HG02870 (cell line): ENCODE measurements around the gene SETD6.

ENCODE experiments used
- ATAC-seq: cut with Tn5 transposase; IDR thresholded peaks from one replicate; pipeline ENCODE4 v1.9.1; 2021; ENCODE audit warnings: mild to moderate bottlenecking, moderate library complexity; ENCODE audit not compliant: unreplicated experiment

The SETD6 gene

DNA sequence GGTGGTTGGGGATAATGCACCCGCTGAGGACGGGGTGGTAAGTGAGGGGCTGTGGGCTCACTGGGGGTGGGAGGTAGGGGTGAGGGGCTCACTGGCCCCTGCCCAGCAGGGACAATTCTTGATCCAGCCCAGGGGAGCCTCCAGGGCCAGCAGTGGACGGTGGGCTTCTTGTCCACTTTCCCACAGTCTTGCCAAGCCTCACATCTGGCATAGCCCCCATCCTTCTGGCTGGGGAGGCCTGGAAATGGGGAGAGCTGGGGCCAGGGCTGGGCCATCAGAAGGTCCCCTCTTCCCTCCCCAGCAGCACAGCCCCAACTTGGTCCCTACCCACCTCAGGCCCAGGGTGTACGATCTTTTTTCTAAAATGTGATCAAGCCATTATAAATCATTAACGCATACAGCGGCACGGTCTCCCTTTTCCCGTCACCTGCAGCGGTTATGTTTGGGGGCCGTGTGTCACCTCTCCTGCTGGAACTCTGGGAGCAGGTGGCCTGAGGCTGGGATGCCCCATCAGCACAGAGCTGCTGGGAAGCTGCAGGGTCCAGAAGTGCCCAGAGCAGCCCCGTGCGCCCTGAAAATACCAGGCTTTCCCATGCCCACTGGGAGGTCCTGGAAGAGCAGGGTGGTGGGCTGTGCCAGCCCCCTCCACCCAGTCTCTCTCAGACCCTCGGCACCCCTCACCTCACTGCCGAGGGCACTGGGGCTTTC is 7.2 kb upstream of the SETD6 start:
- ATAC-seq: no peak

DNA sequence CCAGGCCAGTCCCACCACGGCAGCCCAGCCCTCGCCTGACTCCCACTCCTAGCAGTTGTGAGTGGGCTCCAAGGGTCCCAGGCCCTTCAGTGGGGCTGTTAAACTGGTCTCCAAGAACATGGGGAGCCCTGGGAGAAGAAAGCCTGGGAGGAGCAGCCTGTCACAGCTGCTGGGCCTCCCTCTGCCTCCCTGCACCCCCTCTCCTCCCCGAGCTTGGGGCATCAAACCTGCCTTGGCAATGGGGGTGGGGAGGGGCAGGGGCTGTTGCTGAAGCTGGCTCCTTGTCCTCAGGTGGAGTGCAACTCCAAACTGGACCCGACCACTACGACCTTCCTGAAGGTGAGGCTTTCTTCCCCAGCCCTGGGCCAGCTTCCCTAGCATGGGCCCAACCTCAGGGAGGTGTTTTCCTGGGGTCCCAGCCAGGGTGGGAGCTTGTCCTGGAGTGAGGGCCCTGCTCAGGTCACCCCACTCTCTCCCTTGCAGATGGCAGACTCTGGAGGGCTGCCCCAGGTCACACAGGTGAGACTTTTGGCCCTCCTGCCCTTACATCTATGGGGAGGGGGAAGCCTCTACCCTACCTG is 6.6 kb upstream of the SETD6 start:
- no peak for ATAC-seq

DNA sequence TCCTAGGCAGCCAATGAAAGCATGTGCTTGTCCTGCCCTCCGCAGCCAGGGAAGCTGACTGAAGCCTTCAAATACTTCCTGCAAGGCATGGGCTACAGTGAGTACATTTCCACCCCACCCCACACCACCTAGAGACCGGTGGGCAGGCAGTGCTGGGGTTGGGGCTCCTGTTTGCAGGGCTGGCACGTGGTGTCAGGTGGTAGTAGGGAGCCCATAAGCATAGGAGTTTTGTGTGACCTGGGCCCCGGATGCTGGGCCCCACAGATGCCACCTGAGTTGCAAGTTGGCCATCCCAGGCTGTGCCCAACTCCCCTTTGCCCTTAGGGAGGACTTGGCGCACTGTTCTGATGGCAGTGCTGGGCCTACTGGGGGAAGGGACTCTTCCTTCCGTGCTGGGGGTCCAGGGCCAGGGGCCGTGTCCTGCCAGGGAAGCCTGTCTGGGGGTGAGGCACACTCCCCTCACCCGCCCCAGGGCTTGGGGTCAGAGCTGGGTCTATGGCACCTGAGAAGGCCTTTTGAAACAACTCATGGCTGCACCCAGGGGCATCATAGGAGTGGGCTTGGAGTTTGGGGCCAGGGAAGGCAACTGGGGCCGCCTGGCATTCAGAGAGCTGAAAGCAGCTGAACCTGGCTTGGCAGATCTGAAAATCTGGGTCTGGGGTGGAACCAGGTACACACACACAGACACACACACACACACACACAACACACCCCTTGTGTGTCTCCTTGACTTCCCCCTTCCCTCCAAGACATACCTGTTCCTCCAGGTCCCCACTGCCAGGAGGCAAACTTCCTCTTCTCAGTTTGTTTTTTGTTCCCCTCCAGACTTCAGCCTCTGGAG is 5.8 kb upstream of the SETD6 start:
- no peak for ATAC-seq

DNA sequence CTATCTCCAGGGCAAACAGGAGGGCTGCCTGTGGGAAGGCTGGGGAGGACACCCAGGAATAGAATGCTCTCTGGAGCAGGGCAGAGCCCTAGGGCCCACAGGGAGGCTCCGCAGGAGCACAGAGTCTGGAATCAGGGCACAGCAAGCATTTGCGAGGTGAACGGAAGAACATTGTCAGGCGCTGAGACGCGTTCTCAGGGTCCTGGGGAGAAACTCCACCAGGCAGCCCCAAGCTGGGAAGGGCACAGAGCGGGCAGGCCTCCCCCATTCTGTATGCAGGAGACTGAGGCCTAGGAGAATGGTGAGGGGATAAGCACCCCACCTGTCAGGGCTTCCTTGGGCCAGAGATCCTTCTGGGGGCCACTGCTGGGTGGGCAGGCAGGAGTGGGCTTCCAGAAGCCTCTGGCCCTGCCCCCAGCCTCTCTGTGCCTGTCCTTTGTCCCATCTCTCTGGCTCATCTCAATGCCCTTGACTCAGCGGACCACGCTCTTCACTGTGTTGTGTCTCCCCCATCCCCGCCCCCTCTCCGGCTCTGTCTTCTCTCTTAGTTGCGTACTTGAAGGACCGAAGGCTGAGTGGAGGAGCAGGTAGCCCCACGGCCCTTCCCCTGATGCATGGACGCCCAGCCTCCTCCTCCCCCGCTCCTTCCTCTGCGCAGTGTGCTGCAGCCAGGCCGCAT is 5.1 kb upstream of the SETD6 start:
- no peak for ATAC-seq

DNA sequence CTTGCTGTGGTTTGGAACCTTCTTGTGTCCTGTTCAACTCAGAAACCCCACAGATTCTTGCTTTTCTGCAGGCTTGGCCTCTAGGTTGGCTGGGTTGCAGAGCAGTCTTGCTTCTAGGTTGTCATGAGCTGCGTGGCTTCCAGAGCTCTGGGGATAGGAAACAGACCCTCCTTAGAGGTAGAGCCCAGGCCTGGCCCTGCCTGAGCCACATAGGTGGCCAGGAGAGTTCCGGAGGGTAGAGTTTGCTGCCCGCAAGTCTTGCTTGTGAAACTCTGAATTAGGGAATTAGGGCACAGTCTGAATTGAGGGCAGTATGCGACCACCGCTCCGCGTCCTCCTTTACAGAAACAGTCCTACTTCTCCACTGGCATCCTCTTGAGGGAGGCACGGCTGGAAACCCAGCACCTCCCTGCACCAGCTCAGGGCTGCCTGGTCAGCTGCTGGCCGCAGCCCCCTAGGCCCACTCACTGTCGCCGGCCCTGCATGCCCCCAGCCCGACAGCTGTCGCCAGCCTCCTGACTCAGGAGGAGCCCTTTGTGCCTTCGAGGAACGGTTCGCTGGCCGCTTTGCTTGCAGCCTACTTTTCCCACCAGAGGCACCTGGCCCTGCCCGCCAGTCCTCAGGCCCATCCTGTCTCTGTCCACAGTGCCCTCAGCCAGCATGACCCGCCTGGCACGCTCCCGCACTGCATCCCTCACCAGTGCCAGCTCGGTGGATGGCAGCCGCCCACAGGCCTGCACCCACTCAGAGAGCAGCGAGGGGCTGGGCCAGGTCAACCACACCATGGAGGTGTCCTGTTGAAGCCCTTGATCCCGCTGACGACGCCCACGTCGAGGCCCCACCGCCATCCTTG is 4.3 kb upstream of the SETD6 start:
- ATAC-seq: no peak

DNA sequence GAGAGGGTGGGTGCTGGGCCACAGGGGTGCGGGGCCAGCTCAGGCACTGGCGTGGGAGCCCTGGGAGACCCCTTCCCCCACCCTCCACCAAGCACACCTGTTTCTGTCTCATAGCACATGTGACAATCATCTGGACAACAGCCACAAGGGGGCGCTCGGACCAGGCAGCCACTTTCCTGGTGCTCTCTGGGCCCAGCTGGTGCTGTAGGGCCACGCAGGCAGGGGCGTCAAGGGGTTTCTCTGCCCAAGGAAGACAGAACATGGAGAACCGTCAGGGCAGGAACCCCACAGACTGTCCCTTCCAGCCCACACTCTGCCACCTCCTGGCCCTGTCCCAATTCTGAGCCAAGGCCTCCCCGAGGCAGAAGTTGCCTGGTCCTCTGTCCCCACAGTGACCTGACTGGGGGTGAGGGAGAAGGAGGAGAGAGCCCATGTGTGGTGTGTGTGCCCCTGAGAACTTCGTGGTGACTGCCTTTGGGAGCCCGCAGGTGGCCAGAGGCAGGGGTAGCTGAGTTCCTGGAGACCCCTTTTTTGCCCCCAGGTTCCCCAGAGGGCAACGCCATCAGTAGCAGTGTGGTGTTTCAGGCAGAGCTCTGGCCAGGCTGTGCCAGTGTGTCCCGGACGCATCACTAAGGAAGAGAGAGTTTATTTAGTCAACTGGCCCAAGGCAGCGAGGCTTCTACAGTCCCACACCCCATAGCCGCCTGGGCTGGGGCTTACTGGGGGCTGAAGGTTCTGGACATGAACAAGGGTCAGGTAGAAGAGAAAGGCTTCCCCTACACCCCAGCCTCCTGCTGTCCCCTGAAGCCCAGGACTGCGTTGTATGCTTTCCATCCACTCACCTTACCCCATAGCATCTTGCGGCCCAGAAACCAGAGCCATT is 3.1 kb upstream of the SETD6 start:
- ATAC-seq: peak; percentile 40

DNA sequence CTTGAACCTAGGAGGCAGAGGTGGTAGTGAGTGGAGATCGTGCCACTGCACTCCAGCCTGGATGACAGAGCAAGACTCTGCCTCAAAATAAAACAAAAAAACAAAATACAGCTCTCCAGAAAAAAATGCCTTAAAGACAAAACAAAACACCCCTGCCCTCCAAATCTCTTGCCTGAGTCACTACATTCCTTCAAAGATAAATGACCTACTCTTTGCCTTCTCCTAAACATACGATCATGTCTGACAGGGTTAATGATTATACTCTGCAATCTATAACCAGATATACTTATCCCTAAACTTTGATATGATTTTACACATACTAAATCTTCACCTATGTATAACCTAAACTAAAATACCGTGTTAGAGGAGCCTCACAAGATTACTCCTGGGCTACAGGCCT is 1.4 kb upstream of the SETD6 start:
- ATAC-seq: no peak

DNA sequence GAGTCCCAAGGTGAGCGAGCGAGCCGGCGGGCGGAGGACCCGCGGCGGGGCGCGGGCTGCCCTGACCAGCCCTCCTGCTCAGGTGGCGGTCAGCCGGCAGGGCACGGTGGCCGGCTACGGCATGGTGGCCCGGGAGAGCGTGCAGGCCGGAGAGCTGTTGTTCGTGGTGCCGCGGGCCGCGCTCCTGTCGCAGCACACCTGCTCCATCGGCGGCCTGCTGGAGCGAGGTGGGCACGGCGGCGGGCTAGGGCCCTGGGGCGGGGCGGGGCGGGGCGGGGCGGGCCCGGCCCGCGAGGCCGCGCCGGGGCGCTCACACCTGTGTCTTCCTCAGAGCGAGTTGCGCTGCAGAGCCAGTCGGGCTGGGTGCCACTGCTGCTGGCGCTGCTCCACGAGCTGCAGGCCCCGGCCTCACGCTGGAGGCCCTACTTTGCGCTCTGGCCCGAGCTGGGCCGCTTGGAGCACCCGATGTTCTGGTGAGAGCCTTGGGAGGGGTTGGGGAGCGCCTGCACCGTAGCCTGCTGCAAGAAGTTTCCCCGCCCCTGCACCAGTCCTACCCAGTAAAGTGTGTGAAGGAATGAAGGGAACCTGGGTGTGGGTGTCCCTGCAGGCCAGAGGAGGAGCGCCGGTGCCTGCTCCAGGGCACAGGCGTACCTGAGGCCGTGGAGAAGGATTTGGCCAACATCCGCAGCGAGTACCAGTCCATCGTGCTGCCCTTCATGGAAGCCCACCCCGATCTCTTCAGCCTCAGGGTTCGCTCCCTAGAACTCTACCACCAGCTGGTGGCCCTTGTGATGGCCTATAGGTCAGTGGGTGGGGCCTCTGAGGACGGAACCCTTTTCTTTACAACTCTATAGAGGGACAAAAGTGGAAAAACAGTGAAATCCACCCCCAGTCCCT is 802 bp downstream of the SETD6 start:
- ATAC-seq: peak; percentile 22

DNA sequence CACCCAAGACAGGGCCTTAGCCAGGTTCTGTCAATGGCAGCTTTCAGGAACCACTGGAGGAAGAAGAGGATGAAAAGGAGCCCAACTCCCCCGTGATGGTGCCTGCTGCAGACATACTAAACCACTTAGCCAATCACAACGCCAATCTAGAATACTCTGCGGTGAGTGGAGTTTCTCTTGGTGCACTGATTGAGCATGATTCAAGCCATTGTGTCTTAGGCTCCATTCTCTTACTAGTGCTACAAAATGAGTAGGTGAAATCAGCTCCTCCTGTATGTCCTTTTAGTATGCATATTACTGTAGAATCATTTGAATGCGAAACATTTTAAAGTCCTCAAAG is 1.4 kb downstream of the SETD6 start:
- no peak for ATAC-seq

DNA sequence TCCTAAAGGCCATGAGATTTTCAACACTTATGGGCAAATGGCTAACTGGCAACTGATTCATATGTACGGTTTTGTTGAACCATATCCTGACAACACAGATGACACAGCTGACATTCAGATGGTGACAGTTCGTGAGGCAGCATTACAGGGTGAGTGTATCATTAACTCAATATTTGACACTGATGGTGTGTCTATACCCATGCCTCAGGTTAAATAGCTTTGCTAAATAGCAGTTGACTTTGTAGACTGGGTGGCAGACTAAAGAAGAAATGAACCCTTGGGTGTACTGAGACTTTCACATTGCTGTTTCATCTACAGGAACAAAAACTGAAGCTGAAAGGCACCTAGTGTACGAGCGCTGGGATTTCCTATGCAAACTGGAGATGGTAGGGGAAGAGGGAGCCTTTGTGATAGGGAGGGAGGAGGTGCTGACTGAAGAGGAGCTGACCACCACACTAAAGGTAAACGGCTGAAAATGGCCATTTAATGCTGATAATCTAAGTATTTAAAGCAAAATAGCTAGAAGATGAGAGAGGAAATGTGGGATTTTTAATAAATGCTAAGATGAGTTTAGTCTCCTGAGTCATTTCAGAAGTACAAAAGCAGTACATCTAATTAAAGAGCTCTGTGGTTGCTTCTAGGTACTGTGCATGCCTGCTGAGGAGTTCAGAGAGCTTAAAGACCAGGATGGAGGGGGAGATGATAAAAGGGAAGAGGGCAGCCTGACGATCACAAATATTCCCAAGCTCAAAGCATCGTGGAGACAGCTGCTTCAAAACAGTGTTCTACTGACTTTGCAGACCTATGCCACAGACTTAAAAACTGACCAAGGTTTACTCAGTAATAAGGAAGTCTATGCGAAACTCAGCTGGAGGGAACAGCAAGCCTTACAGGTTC is 3.0 kb downstream of the SETD6 start:
- ATAC-seq: peak; percentile 48

DNA sequence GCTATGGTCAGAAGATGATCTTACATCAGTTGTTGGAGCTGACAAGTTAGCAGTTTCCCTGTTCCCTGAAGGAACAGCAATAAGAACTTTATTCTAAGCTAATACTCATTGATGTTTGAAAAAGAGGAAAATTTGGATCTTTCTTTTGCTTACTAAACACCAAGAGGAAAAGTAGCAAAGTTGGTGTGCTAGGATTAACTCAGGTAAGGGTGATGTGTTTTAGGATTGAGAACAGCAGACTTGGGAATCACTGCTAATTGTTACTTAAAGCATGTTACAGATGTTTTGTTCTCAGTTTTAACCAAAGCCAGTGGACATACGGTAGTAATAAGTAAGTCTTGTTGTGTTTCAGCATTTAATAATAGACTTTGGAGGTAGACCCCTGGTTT is 3.7 kb downstream of the SETD6 start:
- ATAC-seq: no peak

DNA sequence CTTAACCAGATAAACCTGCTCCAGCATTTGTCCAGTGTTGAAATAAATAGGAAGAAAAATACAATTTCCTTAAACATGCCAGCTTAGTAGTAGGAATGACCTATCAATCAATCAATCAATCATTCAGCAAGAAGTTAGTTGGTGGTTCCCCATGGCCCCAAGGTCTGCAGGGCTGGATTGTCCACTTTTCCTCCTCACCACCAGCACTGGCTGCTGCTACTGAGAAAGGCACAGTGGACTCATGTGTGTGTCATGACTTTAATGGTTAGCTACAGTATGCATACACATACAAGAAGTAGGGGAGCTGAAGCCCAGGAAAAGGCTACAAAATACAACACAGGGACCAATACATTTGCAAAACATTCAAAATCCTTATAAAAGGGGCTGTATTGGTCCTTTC is 4.4 kb downstream of the SETD6 start:
- ATAC-seq: no peak

DNA sequence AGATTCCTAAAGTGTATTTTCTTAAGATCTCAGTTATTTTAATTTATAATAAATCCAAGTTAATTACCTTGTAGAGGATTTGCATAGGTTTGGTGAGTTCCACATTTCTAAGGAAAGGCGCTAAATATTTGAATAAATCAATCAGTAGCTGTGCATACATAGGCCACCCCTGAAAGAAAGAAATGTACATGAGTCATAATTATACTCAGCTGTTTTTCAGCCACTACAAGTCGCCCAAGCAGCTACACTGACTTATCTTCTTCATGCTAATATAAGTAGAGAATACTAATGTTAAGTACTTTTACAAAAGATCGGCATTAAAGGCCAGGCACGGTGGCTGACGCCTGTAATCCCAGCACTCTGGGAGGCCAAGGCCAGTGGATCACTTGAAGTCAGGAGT is 14.9 kb downstream of the SETD6 start:
- ATAC-seq: no peak

DNA sequence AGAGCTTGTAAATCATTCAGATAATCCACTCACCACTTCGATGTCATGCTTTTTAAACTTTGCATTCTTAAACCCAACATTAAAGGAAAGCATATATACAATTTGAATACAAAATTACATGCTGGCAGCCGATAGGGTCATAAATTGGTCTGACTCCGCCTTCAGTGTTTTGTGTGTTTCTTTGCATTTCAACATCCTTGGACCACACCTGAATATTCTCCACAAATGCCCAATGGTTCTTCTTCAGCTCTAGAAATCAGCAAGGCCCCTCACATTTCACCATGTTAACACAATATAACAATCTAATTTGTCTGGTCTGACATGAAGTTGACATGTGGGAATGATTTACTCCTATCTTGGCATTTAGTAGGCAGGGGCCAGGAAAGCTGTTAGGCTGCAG is 17.1 kb downstream of the SETD6 start:
- ATAC-seq: no peak

DNA sequence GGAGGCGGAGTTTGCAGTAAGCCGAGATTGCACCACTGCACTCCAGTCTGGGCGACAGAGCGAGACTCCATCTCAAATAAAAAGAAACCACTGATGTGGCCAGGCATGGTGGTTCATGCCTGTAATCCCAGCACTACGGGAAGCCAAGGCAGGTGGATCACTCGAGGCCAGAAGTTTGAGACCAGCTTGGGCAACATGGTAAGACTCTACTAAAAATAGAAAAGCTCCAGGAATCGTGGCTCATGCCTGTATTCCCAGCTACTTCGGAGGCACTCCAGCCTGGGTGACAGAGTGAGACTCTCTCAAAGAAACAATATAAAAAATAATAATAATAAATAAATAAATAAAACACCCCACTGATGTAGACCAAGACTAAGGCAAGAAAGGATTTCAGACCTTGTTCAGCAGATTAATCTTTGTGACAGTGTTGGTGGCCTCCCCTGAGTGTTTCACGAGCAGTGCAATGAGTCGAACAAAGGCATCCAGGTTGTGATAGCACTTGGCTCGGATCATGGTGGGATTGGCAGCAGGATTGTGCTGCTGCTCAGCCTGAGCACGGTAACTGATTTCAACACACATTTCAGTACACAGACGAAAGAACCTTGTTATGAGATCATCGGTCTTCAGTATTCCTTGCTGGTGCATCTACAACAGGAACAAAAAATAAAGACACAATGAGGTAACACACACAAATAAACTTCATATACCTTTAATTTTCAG is 18.6 kb downstream of the SETD6 start:
- ATAC-seq: no peak

DNA sequence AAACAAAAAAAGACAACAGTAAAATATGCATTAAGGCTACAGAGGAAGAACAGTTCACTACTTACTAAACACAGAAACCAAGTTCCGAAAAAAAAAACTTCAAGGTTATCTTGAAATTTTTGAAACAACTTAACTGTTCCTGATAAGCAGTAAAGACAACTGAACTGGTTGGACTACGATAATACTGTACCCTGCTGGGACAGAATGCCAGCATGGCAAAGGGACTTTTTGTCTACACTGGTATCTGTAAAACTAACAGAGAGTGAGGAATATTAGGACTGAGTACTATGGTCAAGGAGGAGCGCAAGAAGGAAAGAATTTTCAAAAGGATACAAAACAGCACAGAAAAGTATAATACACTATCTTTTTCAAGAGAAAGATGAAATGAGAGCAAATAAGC is 19.8 kb downstream of the SETD6 start:
- no peak for ATAC-seq

DNA sequence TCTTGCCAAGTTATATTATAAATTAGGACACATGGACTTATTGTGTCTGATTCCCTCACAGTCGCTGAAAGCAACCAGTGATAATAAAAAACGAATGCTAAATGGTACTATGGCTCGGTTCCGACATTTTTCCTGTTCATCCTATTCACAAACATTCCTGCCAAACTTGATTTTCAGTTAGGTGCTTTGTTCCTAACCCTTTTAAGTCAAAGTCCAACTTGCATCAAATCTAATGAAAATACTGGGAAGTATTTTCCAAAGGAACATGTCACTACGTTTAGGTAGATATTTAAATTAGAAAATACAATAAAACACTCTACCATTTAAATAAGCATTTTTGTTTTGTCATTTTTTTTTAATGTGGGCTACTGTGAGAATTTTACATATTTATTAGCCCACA is 21.0 kb downstream of the SETD6 start:
- ATAC-seq: no peak
